ENCODE measurements around the gene MMP23B.

GRCh38 chr1:1599030-1599934 is 32.7 kb upstream of the MMP23B start:
- TF ChIP-seq CTCF (conservative IDR thresholded peaks at IDR 0.05 in 1 of 2, IDR thresholded peaks at IDR 0.05 in 1 of 2; ENCODE audit: extremely low read depth in 1 of 2, insufficient read depth in 1 of 2, low read depth in 1 of 2, low read length in 2 of 2) (no peak), EZH2 (IDR thresholded peaks at IDR 0.05; ENCODE audit: borderline replicate concordance, low read length) (no peak)
